ENCODE results near the gene LAMC2. TPM values are rescaled to one million over a fixed set of nuclear protein-coding genes. Genes with fewer than 3 reads are reported as not detected.
A peak's percentile ranks its signal among the peaks of the same experiment; 100 is the strongest.

The LAMC2 gene
- total and polyA plus RNA-seq, 2 of the 13 experiments (the other 11 are each of a cell fraction or from before 2014, with no cell fraction given): 0.03 TPM; not detected in 1

DNA sequence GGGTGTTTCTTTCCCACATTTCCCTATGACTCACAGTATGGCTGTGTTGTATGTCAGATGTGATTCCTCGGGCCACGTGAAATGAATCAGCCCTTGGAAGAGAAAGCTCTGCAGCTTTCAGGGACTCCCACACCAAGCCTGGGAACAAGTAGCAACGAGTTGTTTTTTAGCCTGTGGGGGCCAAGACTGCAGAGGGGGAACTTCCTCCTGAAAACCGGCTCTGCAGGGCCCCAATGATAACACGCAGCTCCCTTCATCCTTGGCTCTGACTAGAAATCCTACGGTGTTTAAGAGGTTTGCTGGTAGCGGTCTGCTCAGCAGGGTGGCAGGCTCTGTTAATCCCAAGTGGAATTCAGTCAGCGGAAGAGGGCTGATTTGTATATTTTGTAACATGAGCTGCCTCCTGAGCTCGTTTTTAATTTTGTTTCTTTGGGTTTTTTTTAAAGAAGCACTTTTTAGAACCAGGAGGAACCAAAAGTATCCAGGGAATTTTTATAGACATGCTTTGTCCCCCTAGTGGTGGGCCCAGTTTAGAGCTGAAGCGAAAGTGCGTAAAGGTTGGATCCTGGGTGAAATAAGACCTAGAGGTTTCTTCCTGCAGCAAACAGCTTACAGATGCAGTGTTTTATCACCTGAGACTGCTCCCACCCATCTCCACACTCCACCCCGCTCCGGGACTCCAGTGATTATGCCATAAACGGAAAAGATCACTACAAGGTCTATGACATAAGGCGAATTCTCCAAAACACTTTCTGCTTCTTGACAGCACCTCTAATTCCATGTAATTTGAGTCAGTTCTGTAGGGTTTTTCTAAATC lies 48.8 kb downstream of the LAMC2 start (continued):
- TF ChIP-seq, protein P1, sequence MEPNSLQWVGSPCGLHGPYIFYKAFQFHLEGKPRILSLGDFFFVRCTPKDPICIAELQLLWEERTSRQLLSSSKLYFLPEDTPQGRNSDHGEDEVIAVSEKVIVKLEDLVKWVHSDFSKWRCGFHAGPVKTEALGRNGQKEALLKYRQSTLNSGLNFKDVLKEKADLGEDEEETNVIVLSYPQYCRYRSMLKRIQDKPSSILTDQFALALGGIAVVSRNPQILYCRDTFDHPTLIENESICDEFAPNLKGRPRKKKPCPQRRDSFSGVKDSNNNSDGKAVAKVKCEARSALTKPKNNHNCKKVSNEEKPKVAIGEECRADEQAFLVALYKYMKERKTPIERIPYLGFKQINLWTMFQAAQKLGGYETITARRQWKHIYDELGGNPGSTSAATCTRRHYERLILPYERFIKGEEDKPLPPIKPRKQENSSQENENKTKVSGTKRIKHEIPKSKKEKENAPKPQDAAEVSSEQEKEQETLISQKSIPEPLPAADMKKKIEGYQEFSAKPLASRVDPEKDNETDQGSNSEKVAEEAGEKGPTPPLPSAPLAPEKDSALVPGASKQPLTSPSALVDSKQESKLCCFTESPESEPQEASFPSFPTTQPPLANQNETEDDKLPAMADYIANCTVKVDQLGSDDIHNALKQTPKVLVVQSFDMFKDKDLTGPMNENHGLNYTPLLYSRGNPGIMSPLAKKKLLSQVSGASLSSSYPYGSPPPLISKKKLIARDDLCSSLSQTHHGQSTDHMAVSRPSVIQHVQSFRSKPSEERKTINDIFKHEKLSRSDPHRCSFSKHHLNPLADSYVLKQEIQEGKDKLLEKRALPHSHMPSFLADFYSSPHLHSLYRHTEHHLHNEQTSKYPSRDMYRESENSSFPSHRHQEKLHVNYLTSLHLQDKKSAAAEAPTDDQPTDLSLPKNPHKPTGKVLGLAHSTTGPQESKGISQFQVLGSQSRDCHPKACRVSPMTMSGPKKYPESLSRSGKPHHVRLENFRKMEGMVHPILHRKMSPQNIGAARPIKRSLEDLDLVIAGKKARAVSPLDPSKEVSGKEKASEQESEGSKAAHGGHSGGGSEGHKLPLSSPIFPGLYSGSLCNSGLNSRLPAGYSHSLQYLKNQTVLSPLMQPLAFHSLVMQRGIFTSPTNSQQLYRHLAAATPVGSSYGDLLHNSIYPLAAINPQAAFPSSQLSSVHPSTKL (CRISPR knock-in tag; IDR thresholded peaks at IDR 0.05): peak; percentile 11; the same call in 1 of the 2 replicates
- TF ChIP-seq HNRNPLL (IDR thresholded peaks at IDR 0.05; ENCODE audit: low read depth, low read length, poor library complexity, severe bottlenecking) (no peak), STAG1 (CRISPR knock-in tag; IDR thresholded peaks at IDR 0.05) (peak; percentile 47), ZNF775 (CRISPR knock-in tag; IDR thresholded peaks at IDR 0.05; ENCODE audit: borderline replicate concordance) (no peak), SMC3 (IDR thresholded peaks at IDR 0.05; ENCODE audit: low read length) (peak; percentile 35; the same call in 1 of the 2 replicates), ZNF451 (CRISPR knock-in tag; IDR thresholded peaks at IDR 0.05) (no peak), SIX1 (CRISPR knock-in tag; IDR thresholded peaks at IDR 0.05; ENCODE audit: borderline replicate concordance) (peak; percentile 21; the same call in 1 of the 2 replicates), PHF5A (CRISPR knock-in tag; IDR thresholded peaks at IDR 0.05; ENCODE audit: low read depth, unreplicated experiment) (no peak), ZNF605 (CRISPR knock-in tag; IDR thresholded peaks at IDR 0.05) (0 out of 2 replicates have a peak, but pooled peaks have one; percentile 36), CAMTA2 (CRISPR knock-in tag; IDR thresholded peaks at IDR 0.05; ENCODE audit: borderline replicate concordance) (no peak), POLR2A (IDR thresholded peaks at IDR 0.05; ENCODE audit: insufficient read depth in 1 of 2, low read depth in 2 of 2, low read length in 2 of 2) (no peak), STAT5B (CRISPR knock-in tag; IDR thresholded peaks at IDR 0.05) (no peak)
- TF ChIP-seq, protein P2, sequence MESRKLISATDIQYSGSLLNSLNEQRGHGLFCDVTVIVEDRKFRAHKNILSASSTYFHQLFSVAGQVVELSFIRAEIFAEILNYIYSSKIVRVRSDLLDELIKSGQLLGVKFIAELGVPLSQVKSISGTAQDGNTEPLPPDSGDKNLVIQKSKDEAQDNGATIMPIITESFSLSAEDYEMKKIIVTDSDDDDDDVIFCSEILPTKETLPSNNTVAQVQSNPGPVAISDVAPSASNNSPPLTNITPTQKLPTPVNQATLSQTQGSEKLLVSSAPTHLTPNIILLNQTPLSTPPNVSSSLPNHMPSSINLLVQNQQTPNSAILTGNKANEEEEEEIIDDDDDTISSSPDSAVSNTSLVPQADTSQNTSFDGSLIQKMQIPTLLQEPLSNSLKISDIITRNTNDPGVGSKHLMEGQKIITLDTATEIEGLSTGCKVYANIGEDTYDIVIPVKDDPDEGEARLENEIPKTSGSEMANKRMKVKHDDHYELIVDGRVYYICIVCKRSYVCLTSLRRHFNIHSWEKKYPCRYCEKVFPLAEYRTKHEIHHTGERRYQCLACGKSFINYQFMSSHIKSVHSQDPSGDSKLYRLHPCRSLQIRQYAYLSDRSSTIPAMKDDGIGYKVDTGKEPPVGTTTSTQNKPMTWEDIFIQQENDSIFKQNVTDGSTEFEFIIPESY (CRISPR knock-in tag; IDR thresholded peaks at IDR 0.05): peak; percentile 89
- TF ChIP-seq, protein P3, sequence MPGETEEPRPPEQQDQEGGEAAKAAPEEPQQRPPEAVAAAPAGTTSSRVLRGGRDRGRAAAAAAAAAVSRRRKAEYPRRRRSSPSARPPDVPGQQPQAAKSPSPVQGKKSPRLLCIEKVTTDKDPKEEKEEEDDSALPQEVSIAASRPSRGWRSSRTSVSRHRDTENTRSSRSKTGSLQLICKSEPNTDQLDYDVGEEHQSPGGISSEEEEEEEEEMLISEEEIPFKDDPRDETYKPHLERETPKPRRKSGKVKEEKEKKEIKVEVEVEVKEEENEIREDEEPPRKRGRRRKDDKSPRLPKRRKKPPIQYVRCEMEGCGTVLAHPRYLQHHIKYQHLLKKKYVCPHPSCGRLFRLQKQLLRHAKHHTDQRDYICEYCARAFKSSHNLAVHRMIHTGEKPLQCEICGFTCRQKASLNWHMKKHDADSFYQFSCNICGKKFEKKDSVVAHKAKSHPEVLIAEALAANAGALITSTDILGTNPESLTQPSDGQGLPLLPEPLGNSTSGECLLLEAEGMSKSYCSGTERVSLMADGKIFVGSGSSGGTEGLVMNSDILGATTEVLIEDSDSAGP (CRISPR knock-in tag; IDR thresholded peaks at IDR 0.05; ENCODE audit: borderline replicate concordance): no peak
